Lower lobe of right lung (tissue), 2 donors: Measurements from ENCODE around the gene ONECUT3. TPM values are rescaled to one million over a fixed set of nuclear protein-coding genes. Genes with fewer than 3 reads are reported as not detected.

Experiments used
- ATAC-seq, 2 donors: fragments of 200-7000 bp; cut with Tn5 transposase; one replicate each; pipeline ENCODE4 v1.9.1; 2020 to 2022; ENCODE audit warnings: mild to moderate bottlenecking in 2 of 2, moderate library complexity in 2 of 2
- DNase-seq: peaks from one replicate; pipeline ENCODE4 v3.0.0-alpha.2; 2020
- H3K27ac ChIP-seq: fragments of 200-600 bp; one replicate; pipeline ENCODE4 v1.8.0; 2022
- H3K27me3 ChIP-seq: fragments of 200-600 bp; one replicate; pipeline ENCODE4 v1.8.0; 2022; ENCODE audit warnings: low read depth
- H3K36me3 ChIP-seq: fragments of 200-600 bp; one replicate; pipeline ENCODE4 v1.8.0; 2022; ENCODE audit warnings: mild to moderate bottlenecking
- H3K4me1 ChIP-seq: fragments of 200-600 bp; one replicate; pipeline ENCODE4 v1.8.0; 2022
- H3K4me3 ChIP-seq: fragments of 200-600 bp; one replicate; pipeline ENCODE4 v1.8.0; 2022; ENCODE audit warnings: mild to moderate bottlenecking
- H3K9me3 ChIP-seq: fragments of 200-600 bp; one replicate; pipeline ENCODE4 v1.8.0; 2022
- CTCF ChIP-seq: fragments of 200-600 bp; IDR thresholded peaks from one replicate; pipeline ENCODE4 v1.8.0; 2022; ENCODE audit warnings: antibody characterized with exemption, mild to moderate bottlenecking
- intact Hi-C: fragments of 100-400 bp; cut with DNase I; formaldehyde crosslinking; loops from one replicate; pipeline ENCODE4 v1.11.0; 2022
- total RNA-seq: library from RNA; stranded (reverse); fragmentation: NEBNext Ultra II Directional; extraction: Animal tissue kit (Norgen Biotek cat#: 25700); gene quantifications from one replicate; pipeline ENCODE4 v1.2.1, GENCODE V29; 2021
- donor health status: DM: no; HTN: yes; CAD: no; lungs with severe emphysema.

Gene ONECUT3
- total RNA-seq, 1 donor from 2014 or later = not detected

DNA sequence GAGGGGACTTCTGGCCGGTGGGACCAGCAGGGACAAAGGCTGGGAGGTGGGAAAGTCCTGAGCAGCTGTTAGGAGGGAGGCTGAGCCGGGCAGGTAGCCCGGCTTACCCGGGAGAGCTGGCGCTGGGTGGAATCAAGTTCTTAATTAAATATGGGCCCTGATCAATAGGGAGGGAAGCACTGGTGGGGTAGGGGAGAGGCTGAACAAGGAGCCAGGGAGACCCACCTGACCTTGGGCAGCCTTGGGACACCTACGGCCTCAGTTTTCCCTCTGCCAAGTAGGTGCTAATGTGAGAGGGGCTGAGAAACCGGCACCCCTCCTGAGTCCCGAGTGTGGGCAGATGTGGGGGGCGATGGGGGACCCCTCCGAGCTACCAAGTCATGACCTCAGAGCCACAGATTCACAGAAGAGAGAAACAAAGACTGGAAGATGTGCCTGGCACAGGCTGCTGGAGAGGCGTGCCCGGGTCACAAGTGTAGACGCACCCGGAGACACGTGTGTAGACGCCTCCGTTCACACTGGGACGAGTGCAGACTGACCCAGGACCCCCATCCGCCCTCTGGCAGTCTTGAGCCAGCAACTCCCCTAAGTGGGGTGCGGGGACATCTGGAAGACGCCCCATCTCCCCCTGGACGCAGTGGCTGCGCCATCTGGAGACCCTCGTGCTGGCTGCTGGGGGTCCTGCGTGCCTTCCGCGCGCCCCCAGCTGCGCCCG lies 8.4 kb downstream of the ONECUT3 start:
- ATAC-seq = no peak
- H3K27ac ChIP-seq = no peak overlapping the region
- no peak overlapping the region for H3K4me3 ChIP-seq
- H3K27me3 ChIP-seq = peaks cover 97% of the 10 kb centered on the region
- TF ChIP-seq CTCF = no peak
- no peaks in the 10 kb centered on the region for H3K9me3 ChIP-seq
- H3K4me1 ChIP-seq = peaks cover 11% of the 10 kb centered on the region
- intact Hi-C loops = no loop called here
- no peaks in the 10 kb centered on the region for H3K36me3 ChIP-seq
- DNase-seq = no peak

GRCh38 chr19:1762243-1763117 lies 9.2 kb downstream of the ONECUT3 start:
- no peaks in the 10 kb centered on the region for H3K9me3 ChIP-seq
- intact Hi-C loops = no loop called here
- H3K27me3 ChIP-seq = peaks cover 97% of the 10 kb centered on the region
- no peaks in the 10 kb centered on the region for H3K36me3 ChIP-seq
- H3K27ac ChIP-seq = no peak overlapping the region
- ATAC-seq (no peak), DNase-seq (no peak)
- H3K4me1 ChIP-seq = peaks cover 4% of the 10 kb centered on the region
- no peak for TF ChIP-seq CTCF
- no peak overlapping the region for H3K4me3 ChIP-seq

- no peak for ATAC-seq
- TF ChIP-seq CTCF = no peak
- no peak overlapping the region for H3K27ac ChIP-seq
- DNase-seq = no peak
- H3K4me1 ChIP-seq = no peaks in the 10 kb centered on the region
- intact Hi-C loops = no loop called here
- H3K9me3 ChIP-seq = no peaks in the 10 kb centered on the region
- H3K36me3 ChIP-seq = no peaks in the 10 kb centered on the region
- peaks cover 93% of the 10 kb centered on the region for H3K27me3 ChIP-seq
- no peak overlapping the region for H3K4me3 ChIP-seq
Measured at GRCh38 chr19:1763648-1764639, 10.6 kb downstream of the ONECUT3 start.

- Histone ChIP-seq H3K27me3 (peaks cover 93% of the 10 kb centered on the region), H3K4me1 (no peaks in the 10 kb centered on the region), H3K4me3 (no peak overlapping the region), H3K36me3 (no peaks in the 10 kb centered on the region), H3K27ac (no peak overlapping the region), H3K9me3 (no peaks in the 10 kb centered on the region)
- intact Hi-C loops = no loop called here
- no peak for DNase-seq
- ATAC-seq = no peak
- TF ChIP-seq CTCF = no peak
Measured at GRCh38 chr19:1764729-1765128, 11.4 kb downstream of the ONECUT3 start.
